HG02840 (cell line): Measurements from ENCODE around the gene TSPAN7.

Source experiments
- ATAC-seq: cut with Tn5 transposase; IDR thresholded peaks from one replicate; pipeline ENCODE4 v1.9.1; 2021; ENCODE audit warnings: mild to moderate bottlenecking, moderate library complexity, moderate number of reproducible peaks; ENCODE audit not compliant: unreplicated experiment, low FRiP score

TSPAN7 gene

GRCh38 chrX:38583181-38583580, 21.8 kb downstream of the TSPAN7 start:
- ATAC-seq, result no peak

GRCh38 chrX:38594434-38594833, 33.1 kb downstream of the TSPAN7 start:
- ATAC-seq, result no peak

GRCh38 chrX:38595801-38596200, 34.5 kb downstream of the TSPAN7 start:
- ATAC-seq, result no peak

- no peak for ATAC-seq
Observed at GRCh38 chrX:38596939-38597338, 35.6 kb downstream of the TSPAN7 start.

GRCh38 chrX:38599796-38600755, 38.7 kb downstream of the TSPAN7 start:
- ATAC-seq, result no peak

GRCh38 chrX:38601866-38602265, 40.5 kb downstream of the TSPAN7 start:
- no peak for ATAC-seq

- ATAC-seq, result no peak
Observed at GRCh38 chrX:38606821-38607220, 45.5 kb downstream of the TSPAN7 start.

- ATAC-seq, result no peak
Observed at GRCh38 chrX:38607976-38608375, 46.6 kb downstream of the TSPAN7 start.

GRCh38 chrX:38610849-38611248, 49.5 kb downstream of the TSPAN7 start:
- no peak for ATAC-seq

GRCh38 chrX:38612281-38612680, 50.9 kb downstream of the TSPAN7 start:
- ATAC-seq, result no peak

- no peak for ATAC-seq
Observed at GRCh38 chrX:38614485-38614884, 53.1 kb downstream of the TSPAN7 start.

- ATAC-seq, result no peak
Observed at GRCh38 chrX:38616904-38617303, 55.6 kb downstream of the TSPAN7 start.

GRCh38 chrX:38618180-38618579, 56.8 kb downstream of the TSPAN7 start:
- ATAC-seq, result no peak

- no peak for ATAC-seq
Observed at GRCh38 chrX:38620623-38621022, 59.3 kb downstream of the TSPAN7 start.

GRCh38 chrX:38626296-38626695, 65.0 kb downstream of the TSPAN7 start:
- ATAC-seq, result no peak

- ATAC-seq, result peak; percentile 54
Observed at GRCh38 chrX:38627683-38628082, 66.3 kb downstream of the TSPAN7 start.

GRCh38 chrX:38628587-38628986, 67.2 kb downstream of the TSPAN7 start:
- ATAC-seq, result no peak

- ATAC-seq, result no peak
Observed at GRCh38 chrX:38632516-38632915, 71.2 kb downstream of the TSPAN7 start.

- ATAC-seq, result no peak
Observed at GRCh38 chrX:38634665-38635064, 73.3 kb downstream of the TSPAN7 start.

GRCh38 chrX:38636949-38637819, 75.8 kb downstream of the TSPAN7 start:
- ATAC-seq, result no peak

- no peak for ATAC-seq
Observed at GRCh38 chrX:38638952-38639529, 77.7 kb downstream of the TSPAN7 start.
